Neural progenitor cell (in vitro differentiated cells): ENCODE measurements around the gene ATAT1. TPM values are rescaled to one million over a fixed set of nuclear protein-coding genes. Genes with fewer than 3 reads are reported as not detected.

Experiments
- DNase-seq: peaks from one replicate; pipeline ENCODE4 v3.0.0-alpha.2; 2016; ENCODE audit warnings: low spot score
- H2AFZ ChIP-seq: fragments of 200-600 bp; sonication (generic); replicated peaks from 2 replicates; pipeline ENCODE4 v1.6.1; 2016; ENCODE audit warnings: antibody characterized with exemption
- H3F3A ChIP-seq: fragments of 200-600 bp; sonication (generic); 2 replicates; pipeline ENCODE4 v1.6.1; 2016; ENCODE audit warnings: antibody characterized with exemption, low read depth
- H3K27ac ChIP-seq: fragments of 200-600 bp; sonication (generic); 2 replicates; pipeline ENCODE4 v1.5.1; 2016; ENCODE audit warnings: mild to moderate bottlenecking
- H3K27me3 ChIP-seq: fragments of 200-600 bp; sonication (generic); 2 replicates; pipeline ENCODE4 v1.6.1; 2016; ENCODE audit warnings: mild to moderate bottlenecking, moderate library complexity
- H3K36me3 ChIP-seq: fragments of 200-600 bp; sonication (generic); 2 replicates; pipeline ENCODE4 v1.5.1; 2016
- H3K4me1 ChIP-seq: fragments of 200-600 bp; sonication (generic); 2 replicates; pipeline ENCODE4 v1.6.1; 2016; ENCODE audit warnings: mixed run types
- H3K4me2 ChIP-seq: fragments of 200-600 bp; sonication (generic); 2 replicates; pipeline ENCODE4 v1.6.1; 2016
- H3K4me3 ChIP-seq: fragments of 200-600 bp; sonication (generic); 2 replicates; pipeline ENCODE4 v1.5.1; 2016
- H3K79me2 ChIP-seq: fragments of 200-600 bp; sonication (generic); 2 replicates; pipeline ENCODE4 v1.6.1; 2016; ENCODE audit warnings: low read depth
- H3K9ac ChIP-seq: fragments of 200-600 bp; sonication (generic); 2 replicates; pipeline ENCODE4 v1.6.1; 2016
- H3K9me3 ChIP-seq: fragments of 200-600 bp; sonication (generic); 2 replicates; pipeline ENCODE4 v1.5.1; 2016; ENCODE audit warnings: low read depth
- H4K20me1 ChIP-seq: fragments of 200-600 bp; sonication (generic); 2 replicates; pipeline ENCODE4 v1.6.1; 2016; ENCODE audit warnings: low read depth
- H3K27ac Mint-ChIP-seq: 3 replicates; pipeline ENCODE4 v1.8.0; 2021; ENCODE audit warnings: mixed read lengths
- H3K27me3 Mint-ChIP-seq: 2 replicates; pipeline ENCODE4 v1.8.0; 2022; ENCODE audit warnings: low read depth, mild to moderate bottlenecking, inconsistent platforms, moderate library complexity, mixed read lengths; ENCODE audit not compliant: insufficient read depth
- H3K36me3 Mint-ChIP-seq: 3 replicates; pipeline ENCODE4 v1.8.0; 2021; ENCODE audit warnings: mixed read lengths
- H3K4me1 Mint-ChIP-seq: 3 replicates; pipeline ENCODE4 v1.8.0; 2021; ENCODE audit warnings: mixed read lengths
- H3K4me3 Mint-ChIP-seq: 3 replicates; pipeline ENCODE4 v1.8.0; 2021; ENCODE audit warnings: mild to moderate bottlenecking, moderate library complexity, mixed read lengths
- H3K9me3 Mint-ChIP-seq: 3 replicates; pipeline ENCODE4 v1.8.0; 2020; ENCODE audit warnings: mixed read lengths
- CTCF ChIP-seq: fragments of 200-600 bp; sonication (generic); IDR thresholded peaks from 2 replicates; pipeline ENCODE4 v1.5.1; 2017; ENCODE audit warnings: antibody characterized with exemption, mild to moderate bottlenecking
- EZH2 ChIP-seq: fragments of 200-600 bp; sonication (generic); IDR thresholded peaks from 2 replicates; pipeline ENCODE4 v1.6.1; 2017; ENCODE audit warnings: antibody characterized with exemption, mild to moderate bottlenecking, moderate library complexity
- EZH2phosphoT487 ChIP-seq: fragments of 200-600 bp; sonication (generic); IDR thresholded peaks from 2 replicates; pipeline ENCODE4 v1.6.1; 2017; ENCODE audit warnings: antibody characterized with exemption
- total RNA-seq: library from RNA; depleted of rRNA; stranded (reverse); fragments of >200 nt; gene quantifications from 2 replicates; pipeline ENCODE4 v1.2.3, GENCODE V29; 2015; ENCODE audit warnings: low replicate concordance

The ATAT1 gene
- total RNA-seq, 1 donor from 2014 or later = 17.9 TPM

- Histone ChIP-seq H3K27ac (peak overlapping the region; percentile 78), H3K4me3 (peak overlapping the region; percentile 41), H3K9ac (peak overlapping the region; percentile 4), H3K27me3 (no peaks in the 10 kb centered on the region), H3K36me3 (no peaks in the 10 kb centered on the region), H3F3A (peaks cover 21% of the 10 kb centered on the region), H3K9me3 (no peaks in the 10 kb centered on the region), H3K79me2 (peaks cover 70% of the 10 kb centered on the region), H2AFZ (no peak overlapping the region), H4K20me1 (peaks cover 62% of the 10 kb centered on the region), H3K4me2 (peak overlapping the region; percentile 97), H3K4me1 (peaks cover 60% of the 10 kb centered on the region)
- peaks cover 67% of the 10 kb centered on the region for H3K4me1 Mint-ChIP-seq
- peak overlapping the region; percentile 74 for H3K27ac Mint-ChIP-seq
- TF ChIP-seq CTCF (no peak), EZH2 (no peak), EZH2phosphoT487 (no peak)
- H3K27me3 Mint-ChIP-seq = peaks cover 9% of the 10 kb centered on the region
- peaks cover 10% of the 10 kb centered on the region for H3K36me3 Mint-ChIP-seq
- DNase-seq = peak; percentile 44
- no peaks in the 10 kb centered on the region for H3K9me3 Mint-ChIP-seq
- peak overlapping the region; percentile 87 for H3K4me3 Mint-ChIP-seq
These were observed 55.8 kb downstream of the ATAT1 start for GRCh38 chr6:30682143-30683117.

- Mint-ChIP-seq H3K4me3 (peak overlapping the region; percentile 87), H3K27ac (peak overlapping the region; percentile 89), H3K27me3 (peaks cover 9% of the 10 kb centered on the region), H3K4me1 (peaks cover 76% of the 10 kb centered on the region), H3K9me3 (no peaks in the 10 kb centered on the region), H3K36me3 (peaks cover 14% of the 10 kb centered on the region)
- Histone ChIP-seq H3K4me3 (peak overlapping the region; percentile 41), H3K4me2 (peak overlapping the region; percentile 97), H3K36me3 (no peaks in the 10 kb centered on the region), H3K9ac (peak overlapping the region; percentile 44), H2AFZ (no peak overlapping the region), H4K20me1 (peaks cover 62% of the 10 kb centered on the region), H3F3A (peaks cover 30% of the 10 kb centered on the region), H3K9me3 (no peaks in the 10 kb centered on the region), H3K79me2 (peaks cover 76% of the 10 kb centered on the region), H3K27me3 (no peaks in the 10 kb centered on the region), H3K4me1 (peaks cover 67% of the 10 kb centered on the region), H3K27ac (peak overlapping the region; percentile 78)
- DNase-seq = no peak
- TF ChIP-seq CTCF = no peak
- no peak for TF ChIP-seq EZH2
- no peak for TF ChIP-seq EZH2phosphoT487
These were observed 56.7 kb downstream of the ATAT1 start for GRCh38 chr6:30683183-30683979.

DNA sequence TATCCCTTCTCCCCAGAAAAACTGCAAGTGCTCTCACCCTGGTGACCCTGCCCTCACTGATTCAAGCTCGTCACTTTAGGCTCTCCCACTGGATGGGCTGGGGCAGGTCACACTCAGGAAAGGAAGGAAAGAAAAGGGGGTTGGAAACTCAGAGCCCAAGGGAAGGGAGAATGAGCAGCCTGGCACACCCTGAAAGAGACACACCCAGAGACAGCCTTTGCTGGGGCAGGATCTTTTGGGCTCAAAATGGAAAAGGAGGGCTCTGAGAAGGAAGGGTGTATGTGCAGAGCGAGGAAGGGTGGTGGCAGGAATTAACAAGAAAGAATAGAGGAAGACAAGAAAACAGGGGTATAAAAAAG lies 57.3 kb downstream of the ATAT1 start:
- Histone ChIP-seq H3K9me3 (no peaks in the 10 kb centered on the region), H3K27ac (no peak overlapping the region), H3K4me1 (peaks cover 68% of the 10 kb centered on the region), H3K4me2 (peak overlapping the region; percentile 97), H3K4me3 (peak overlapping the region; percentile 41), H3K79me2 (peaks cover 77% of the 10 kb centered on the region), H3K27me3 (no peaks in the 10 kb centered on the region), H3F3A (peaks cover 30% of the 10 kb centered on the region), H4K20me1 (peaks cover 57% of the 10 kb centered on the region), H2AFZ (no peak overlapping the region), H3K9ac (no peak overlapping the region), H3K36me3 (no peaks in the 10 kb centered on the region)
- no peak for TF ChIP-seq CTCF
- TF ChIP-seq EZH2 = no peak
- TF ChIP-seq EZH2phosphoT487 = no peak
- Mint-ChIP-seq H3K4me3 (peak overlapping the region; percentile 87), H3K9me3 (no peaks in the 10 kb centered on the region), H3K4me1 (peaks cover 78% of the 10 kb centered on the region), H3K27ac (peak overlapping the region; percentile 89), H3K36me3 (peaks cover 14% of the 10 kb centered on the region), H3K27me3 (peaks cover 9% of the 10 kb centered on the region)
- no peak for DNase-seq
